ENCODE measurements around the gene ATP10A.
A peak's percentile ranks its signal among the peaks of the same experiment; 100 is the strongest.
"Not testable (repeated sequence)": the region's sequence is repeated elsewhere in the genome, so short reads cannot be mapped to it uniquely, and the experiment has no call there.

Gene ATP10A

GRCh38 chr15:25859838-25860645 is 3.1 kb downstream of the ATP10A start:
- DNase-seq (ENCODE audit: low spot score), result no peak

GRCh38 chr15:25858952-25859760 is 4.0 kb downstream of the ATP10A start:
- DNase-seq (ENCODE audit: low spot score), result no peak

- not testable (repeated sequence) for DNase-seq (ENCODE audit: low spot score)
These were observed 7.1 kb downstream of the ATP10A start for GRCh38 chr15:25856059-25856458.

- no peak for DNase-seq (ENCODE audit: low spot score)
These were observed 10.2 kb downstream of the ATP10A start for GRCh38 chr15:25852661-25853524.

GRCh38 chr15:25852027-25852426 is 11.1 kb downstream of the ATP10A start:
- DNase-seq (ENCODE audit: low spot score), result no peak

- peak; percentile 74 for DNase-seq (ENCODE audit: low spot score)
These were observed 12.7 kb downstream of the ATP10A start for GRCh38 chr15:25850154-25851111.

GRCh38 chr15:25849157-25849921 is 13.8 kb downstream of the ATP10A start:
- no peak for DNase-seq (ENCODE audit: low spot score)

- DNase-seq (ENCODE audit: low spot score), result no peak
These were observed 14.4 kb downstream of the ATP10A start for GRCh38 chr15:25848784-25849156.

GRCh38 chr15:25848325-25848724 is 14.8 kb downstream of the ATP10A start:
- no peak for DNase-seq (ENCODE audit: low spot score)

- no peak for DNase-seq (ENCODE audit: low spot score)
These were observed 16.1 kb downstream of the ATP10A start for GRCh38 chr15:25847051-25847450.

GRCh38 chr15:25846377-25846776 is 16.8 kb downstream of the ATP10A start:
- DNase-seq (ENCODE audit: low spot score), result no peak

GRCh38 chr15:25844981-25845680 is 18.0 kb downstream of the ATP10A start:
- DNase-seq (ENCODE audit: low spot score), result no peak

- DNase-seq (ENCODE audit: low spot score), result no peak
These were observed 18.6 kb downstream of the ATP10A start for GRCh38 chr15:25844542-25844941.

GRCh38 chr15:25844076-25844475 is 19.1 kb downstream of the ATP10A start:
- no peak for DNase-seq (ENCODE audit: low spot score)

GRCh38 chr15:25839638-25840156 is 23.4 kb downstream of the ATP10A start:
- no peak for DNase-seq (ENCODE audit: low spot score)

GRCh38 chr15:25838871-25839195 is 24.3 kb downstream of the ATP10A start:
- no peak for DNase-seq (ENCODE audit: low spot score)

- DNase-seq (ENCODE audit: low spot score), result no peak
These were observed 24.8 kb downstream of the ATP10A start for GRCh38 chr15:25838191-25838870.

GRCh38 chr15:25832158-25832557 is 31.0 kb downstream of the ATP10A start:
- no peak for DNase-seq (ENCODE audit: low spot score)

- no peak for DNase-seq (ENCODE audit: low spot score)
These were observed 32.2 kb downstream of the ATP10A start for GRCh38 chr15:25830844-25831451.

Data from iPS-NIHi11 (cell line).